ENCODE results near the gene PLA2R1.
"Not testable (repeated sequence)": the region's sequence is repeated elsewhere in the genome, so short reads cannot be mapped to it uniquely, and the experiment has no call there.

Gene PLA2R1

DNA sequence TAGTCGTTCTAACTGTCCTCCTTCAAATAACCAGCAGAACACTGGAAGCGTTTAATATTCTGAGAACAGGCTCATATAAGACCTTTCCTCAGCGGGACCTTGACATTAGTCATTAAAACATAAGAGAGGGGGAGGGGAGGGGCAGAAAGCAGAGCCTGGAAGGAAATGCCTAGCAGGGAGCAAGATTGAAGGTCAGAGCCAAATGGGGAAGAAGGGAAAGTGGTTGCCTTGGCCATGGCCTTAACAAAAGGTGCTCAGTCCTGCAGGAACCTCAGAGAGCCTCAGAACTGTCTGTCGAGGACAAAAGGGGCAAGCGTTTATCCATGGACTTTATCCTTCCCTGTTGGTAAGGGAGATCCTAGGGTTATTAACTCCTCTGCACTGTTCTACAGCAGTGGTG lies 856 bp upstream of the PLA2R1 start:
- no peak for DNase-seq

DNA sequence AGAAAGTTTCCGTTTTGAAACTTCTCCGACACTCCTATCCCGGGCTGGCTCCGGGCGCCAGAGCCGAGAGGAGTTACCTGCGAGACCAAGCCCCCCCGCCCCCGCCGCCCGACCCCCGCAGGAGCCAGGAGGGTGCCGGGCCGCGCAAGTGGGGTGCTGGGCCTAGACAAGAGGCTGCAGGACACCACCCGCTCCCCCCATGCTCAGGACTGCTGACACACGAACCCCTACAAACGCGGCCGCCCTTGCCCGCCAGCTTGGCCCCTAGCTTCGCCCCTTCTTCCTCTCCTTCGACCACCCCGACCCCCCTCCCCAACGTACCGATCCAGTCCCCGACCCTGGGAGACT lies 497 bp downstream of the PLA2R1 start:
- no peak for DNase-seq

DNA sequence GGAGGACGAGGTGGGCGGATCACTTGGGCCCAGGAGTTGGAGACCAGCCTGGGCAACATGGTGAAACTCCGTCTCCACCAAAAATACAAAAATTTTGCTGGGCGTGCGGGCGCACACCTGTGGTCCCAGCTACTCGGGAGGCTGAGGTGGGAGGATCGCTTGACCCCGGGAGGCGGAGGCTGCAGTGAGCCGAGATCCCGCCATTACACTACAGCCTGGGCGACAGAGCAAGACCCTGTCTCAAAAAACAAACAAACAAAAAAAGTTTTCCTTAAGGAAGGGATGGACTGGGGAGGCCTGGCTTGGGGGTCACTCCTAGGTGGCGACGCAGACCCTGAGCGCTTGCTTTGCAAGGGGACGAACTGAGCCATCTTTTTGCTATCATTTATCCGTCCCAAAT lies 882 bp downstream of the PLA2R1 start:
- DNase-seq, result no peak

DNA sequence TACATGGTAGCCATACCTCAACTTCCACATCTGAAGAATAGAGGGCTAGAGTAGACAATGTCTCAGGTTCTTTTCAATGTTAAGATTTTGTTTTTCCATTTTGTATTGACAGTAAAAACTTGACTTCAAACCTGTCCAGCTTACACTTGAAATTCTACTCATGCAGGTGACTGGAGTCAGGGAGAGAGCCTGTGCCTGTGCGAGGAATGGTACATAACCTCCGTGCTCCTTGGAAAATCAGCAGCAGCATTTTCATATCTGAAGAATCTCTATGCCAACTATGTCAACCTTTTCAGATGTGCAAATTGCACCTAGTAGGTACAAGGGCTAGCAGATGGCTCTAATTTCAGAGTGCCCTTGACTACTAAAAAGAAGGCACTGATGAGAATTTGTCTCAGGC lies 2.1 kb downstream of the PLA2R1 start:
- no peak for DNase-seq

DNA sequence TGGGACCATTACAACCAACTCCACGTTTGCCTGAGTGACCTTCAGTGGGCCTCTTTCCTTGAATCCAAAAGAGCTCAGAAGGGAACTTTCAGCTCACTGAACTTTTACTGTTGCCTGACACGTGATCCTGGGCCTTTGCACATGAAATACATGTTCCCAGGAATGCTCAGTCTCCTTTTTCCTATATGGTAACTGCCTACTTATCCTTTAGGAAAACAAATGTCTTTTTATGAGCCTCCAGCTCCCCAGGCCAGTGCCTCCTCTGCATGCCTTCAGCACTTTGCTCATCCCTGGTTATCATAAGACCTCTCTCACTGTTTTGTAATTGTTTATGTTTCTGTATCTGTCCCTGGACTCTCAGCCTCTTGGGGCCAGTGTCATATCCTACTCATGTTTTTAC lies 5.1 kb downstream of the PLA2R1 start:
- DNase-seq, result no peak

DNA sequence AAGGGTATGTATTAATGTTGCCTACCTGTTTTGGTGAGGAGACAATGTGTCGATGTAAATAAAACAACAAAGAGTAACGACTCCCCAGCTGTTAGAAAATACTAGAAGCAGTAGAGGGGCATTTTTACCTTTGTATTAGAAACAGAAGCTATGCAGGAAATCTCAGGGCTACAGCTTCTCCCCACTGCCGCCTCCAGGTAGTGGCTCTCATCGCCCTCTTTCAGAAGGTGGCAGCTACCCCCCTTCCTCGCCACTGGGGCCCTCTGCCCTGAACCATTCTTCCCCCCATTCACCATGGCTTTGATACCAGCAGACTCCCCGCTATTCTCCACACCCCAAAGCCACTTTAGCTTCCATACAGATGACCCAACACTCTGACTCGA lies 6.7 kb downstream of the PLA2R1 start:
- DNase-seq, result no peak

DNA sequence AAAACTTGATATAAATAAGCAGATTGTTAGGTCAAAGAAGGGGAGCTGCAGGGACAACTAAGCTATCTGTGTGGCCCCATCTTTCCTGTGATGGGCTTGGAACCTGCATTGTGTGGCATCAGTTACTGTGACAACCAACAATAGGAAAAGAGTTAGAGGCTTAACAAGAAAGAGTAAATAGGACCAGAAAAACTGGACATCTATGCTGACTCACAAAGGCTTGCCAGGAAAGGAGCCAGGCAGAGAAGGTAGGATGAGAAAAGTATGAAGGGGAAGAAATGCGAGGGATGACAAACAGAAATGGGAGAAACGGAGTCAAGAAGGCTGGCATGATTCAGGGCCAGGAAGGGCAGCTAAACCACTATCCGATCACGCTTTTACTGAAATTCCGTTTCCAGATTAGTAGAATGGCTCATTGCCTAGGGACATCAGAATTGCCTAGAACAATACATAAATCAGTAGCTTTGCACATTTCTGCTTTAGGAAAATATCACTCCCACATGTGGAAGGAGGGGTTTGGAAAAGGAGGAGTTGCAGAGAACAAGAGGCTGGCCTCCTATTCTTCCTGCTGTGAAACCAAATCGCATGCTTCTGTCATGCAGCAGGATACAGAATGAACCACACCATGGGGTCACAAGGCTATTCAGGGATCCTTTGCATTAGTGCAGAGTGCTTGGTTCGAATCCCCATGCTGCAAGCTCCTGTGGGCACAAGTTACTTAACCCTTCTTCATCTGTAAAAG lies 7.3 kb downstream of the PLA2R1 start:
- no peak for DNase-seq

DNA sequence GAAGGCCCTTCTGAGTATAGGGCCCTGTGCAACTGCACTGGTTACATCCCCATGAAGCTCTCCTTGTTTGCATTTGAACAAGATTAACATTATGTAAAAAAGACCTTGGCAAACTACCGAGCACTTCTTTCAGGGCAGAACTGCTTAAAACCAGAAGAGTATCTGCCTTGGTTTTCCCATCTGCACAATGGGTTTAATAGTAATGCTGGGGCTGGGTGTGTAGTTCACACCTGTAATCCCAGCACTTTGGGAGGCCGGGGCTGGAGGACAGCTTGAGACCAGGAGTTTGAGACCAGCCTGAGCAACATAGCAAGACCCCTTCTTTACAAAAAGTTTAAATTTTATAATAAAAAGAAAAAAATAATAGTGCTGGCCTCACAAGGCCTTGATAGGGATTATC lies 8.5 kb downstream of the PLA2R1 start:
- DNase-seq, result no peak

DNA sequence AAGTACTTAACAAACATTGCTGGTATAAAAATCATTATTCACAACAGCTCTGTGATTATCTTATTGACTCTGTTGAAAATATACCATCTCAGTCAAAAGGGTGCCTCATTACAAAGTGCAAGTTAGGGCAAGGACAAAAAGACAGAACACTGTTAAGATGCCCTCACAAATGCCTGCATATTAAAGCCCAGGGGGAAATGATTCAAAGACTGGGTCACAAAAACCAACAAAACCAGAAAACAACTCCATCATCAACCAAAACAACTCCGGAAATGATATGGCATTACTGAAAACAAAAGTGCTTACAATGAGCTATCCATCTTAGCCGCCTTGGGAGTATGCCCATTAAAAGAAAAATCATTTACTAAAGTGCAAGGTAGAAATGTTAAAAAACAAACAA lies 9.9 kb downstream of the PLA2R1 start:
- no peak for DNase-seq

DNA sequence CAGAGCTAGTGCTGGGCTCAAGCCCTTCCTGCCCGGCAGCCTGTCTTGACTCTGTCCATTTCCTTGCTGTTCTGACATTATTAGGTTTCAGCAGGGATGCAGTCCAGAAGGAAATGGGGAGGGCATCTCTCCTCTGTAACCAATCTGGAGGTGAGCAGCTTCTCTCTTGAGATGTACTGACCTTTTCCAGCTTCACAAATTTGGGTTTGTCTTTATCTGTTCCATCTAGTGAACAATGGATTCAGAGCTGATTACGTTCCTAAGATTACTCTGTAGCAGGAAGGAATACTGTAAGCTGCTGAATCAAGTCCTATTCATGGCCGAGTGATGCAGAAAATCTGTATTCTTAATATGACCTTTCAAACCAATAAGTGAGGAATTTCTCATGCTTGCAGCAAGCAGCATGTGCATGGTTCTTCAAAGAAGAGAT lies 11.0 kb downstream of the PLA2R1 start:
- DNase-seq, result no peak

DNA sequence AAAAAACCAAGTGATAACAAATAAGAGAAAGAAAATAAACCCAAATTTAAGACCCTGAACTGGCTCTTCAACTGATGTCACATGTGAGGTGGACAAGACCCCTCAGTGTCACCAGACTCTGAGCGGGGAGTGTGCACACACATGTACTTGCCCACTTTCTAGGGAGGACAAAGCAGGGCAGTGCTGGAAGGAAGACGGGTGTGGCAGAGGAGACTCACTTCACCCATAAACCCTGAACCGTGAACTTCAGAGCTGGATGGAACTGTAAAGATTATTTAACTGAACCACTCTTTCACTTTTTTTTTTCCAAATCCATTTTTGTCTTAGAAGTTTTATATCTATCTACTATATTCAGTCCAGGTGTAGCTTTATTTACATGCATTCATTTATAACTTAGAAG lies 12.3 kb downstream of the PLA2R1 start:
- no peak for DNase-seq

DNA sequence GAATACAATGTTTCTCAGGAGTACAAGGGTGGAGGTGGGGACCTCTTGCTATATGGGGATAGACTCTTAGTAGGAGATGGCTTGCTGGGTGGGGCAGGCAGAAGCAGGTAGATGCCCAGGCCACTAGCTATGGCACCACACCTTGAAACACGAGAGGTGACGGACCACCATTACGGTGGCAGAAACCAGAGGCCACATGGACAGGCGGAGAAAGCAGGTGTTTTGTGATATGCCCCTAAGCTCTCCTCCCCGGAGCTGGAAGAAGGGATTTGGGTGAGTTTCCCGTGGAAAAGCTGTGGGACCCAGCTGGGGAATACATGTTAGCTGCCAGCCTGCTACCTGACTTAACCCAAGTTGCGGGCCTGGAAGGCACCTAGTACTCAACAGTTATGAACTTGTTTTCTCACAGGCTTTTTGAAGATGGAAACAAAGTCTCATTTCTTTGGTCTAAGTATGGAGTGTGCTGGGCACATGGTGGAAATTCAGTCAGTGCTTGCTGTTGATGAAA lies 16.7 kb downstream of the PLA2R1 start:
- no peak for DNase-seq

DNA sequence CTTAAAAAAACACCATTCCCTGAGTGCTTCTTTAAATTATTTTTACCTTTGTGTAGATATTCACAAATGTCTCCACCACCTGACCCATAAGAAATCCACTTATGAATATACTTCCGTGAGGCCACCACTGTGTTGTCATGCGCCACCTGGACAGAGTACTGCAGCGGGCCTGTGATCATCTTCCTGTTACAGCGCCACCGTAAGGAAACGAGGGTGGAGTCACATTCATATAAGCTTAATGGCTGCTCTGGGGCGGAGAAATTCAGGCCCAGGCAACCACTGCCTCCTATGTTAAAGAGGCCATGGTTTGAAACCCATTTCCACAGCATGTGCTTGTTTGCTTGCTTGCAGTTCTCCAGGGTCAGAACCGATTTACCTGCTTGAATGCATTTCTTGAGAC lies 17.7 kb downstream of the PLA2R1 start:
- no peak for DNase-seq

DNA sequence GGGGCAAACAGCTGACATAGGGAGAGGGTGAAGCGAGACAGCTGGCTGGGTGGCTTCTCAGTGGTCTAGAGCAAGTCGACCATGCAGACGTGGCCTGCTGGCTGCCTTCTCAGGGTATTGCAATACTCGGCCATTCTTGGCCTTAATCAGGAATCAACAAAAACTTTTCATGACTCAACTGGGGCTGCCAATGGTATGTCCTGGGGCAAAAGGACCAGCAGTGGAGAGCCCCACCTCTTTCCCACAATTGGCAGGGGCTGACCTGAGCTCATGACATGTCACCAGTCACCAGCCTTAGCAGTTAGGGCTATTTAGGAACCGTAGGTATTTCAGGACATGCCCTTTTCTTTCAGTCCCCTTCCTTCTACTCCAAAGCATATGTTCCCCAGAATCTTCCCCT lies 19.1 kb downstream of the PLA2R1 start:
- DNase-seq, result no peak

DNA sequence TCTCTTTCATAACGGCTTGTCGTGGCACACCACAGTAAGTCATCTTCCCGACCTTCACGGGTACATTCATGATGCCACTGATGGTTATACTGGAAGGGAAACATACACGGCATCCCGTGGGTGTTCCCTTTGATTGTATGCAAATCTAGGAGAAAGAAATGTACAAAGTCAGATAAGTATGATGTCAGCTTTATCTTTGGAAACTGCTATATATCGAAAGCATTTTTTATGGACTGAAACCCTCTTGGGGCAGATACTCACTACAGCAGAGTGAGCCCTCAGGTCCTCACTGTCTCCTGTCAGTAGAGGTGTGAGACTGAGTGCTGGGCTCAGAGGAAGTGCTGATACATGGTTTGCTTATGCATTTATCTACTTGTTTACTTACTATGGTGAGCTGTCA lies 20.4 kb downstream of the PLA2R1 start:
- no peak for DNase-seq

DNA sequence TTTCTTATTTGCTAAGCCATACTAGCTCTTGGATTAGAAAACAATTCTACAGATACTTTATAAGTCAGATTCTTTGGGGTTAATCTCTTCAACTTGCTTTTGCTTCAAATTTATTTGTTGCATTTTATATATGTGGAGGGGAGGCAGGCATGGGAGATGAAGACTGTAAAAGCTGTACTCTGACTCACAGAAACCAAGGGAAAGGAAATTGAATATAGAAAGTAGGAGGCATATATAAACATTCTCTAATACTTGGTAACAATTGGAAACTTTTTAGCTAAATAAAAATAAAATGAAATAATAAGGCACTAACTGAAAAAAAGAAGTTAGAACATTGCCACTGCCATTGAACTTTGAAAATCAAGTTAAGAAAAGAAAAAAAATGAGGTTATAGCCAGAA lies 21.3 kb downstream of the PLA2R1 start:
- DNase-seq, result no peak

DNA sequence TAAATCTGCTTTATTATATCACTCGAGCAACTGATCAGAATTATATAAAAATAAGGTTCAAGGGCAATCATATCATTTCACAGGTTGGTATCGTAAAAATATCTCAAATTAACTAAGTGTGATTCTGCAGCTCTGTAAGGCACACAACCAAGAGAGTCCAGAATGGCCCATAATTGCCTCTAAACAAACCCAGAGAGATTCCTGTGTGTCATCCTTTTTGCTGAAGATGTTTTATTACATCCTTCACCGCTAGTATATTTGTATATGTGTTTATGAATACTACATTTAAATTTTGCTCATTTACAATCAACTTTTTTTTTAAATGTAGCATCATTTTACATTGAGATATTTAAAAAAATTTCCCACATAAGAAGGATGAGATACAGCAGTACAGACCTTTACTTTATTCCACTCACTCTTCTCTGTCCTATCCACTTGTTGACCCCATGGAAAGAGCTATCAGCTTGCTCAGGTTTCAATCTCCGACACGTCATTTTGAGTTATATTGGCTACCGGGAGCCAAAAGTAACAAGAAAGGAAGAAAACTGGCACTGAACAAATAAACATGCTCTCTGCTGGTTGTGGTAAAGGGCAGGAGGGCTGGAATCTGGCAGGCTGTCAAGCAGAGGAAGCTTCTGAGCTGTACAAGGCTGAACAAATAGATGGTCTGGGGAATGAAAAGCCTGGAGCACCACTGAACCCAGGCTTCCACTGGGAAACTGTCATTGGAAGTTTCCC lies 23.1 kb downstream of the PLA2R1 start:
- no peak for DNase-seq

DNA sequence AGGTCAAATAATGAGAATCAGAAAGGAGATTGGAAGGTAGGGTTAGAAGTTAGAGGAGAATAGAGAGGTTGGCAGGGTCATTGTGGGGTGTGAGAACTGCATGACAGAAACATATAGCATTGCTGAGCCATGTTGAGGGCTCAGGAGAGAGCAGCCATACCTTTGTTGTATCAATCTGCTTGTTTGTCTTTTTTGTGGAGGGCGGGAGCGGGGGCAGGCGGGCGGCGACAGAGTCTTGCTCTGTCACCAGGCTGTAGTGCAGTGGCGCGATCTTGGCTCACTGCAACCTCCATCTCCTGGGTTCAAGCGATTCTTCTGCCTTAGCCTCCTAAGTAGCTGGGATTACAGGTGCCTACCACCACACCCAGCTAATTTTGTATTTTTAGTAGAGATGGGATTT lies 23.8 kb downstream of the PLA2R1 start:
- DNase-seq, result not testable (repeated sequence)

DNA sequence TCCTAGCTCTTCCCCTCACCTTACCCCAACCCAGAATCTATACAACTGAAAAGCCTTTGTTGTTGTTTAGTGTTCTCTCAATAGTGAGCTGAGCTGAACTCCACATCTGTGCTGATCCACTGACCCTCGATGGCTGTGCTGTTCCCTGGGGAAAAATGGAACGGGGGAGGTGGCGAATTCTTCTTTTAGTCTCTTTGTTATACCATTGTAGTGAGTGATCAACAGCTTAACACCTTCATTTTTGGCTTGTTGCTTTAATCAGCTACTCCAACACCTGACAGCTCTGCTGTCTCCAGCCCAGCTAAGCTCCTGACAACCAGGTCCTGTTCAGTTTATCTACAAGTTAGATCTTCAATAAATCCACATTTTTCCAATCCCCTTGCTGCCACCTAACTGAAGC lies 25.7 kb downstream of the PLA2R1 start:
- DNase-seq, result no peak

DNA sequence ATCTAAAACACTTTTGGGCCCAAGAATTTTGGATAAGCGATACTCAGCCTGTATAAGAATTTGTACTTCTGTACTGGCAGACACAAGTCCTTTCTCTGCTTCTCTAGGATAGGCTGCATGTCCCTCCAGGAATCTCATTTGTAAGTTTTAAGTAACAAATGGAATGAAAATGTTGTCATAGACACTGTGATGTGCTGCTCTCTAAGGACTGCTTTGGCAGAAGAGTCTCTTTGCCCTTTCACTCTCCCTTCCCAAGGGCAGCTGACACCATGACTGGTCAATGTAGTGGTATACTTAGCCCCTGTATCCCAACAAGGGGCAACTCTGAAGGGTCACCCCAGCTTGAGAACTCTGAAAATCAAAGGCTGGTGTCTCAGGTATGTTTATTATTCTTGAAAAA lies 27.3 kb downstream of the PLA2R1 start:
- no peak for DNase-seq

DNA sequence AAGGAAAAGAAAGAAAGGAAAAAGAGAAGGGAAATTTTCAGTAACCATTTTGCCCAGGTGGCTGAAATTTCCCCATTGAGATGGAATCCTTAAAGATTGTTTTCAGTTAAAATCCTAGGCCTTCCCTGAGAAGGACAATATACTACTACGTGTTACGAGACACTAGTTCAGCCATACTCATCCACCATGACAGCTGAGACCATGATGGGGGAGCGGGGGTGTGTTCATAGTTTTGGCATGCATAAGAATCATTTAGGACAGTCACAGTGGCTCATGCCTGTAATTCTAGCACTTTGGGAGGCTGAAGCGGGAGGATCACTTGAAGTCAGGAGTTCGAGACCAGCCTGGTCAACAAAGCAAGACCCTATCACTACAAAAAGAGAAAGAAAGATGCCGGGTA lies 28.0 kb downstream of the PLA2R1 start:
- no peak for DNase-seq

DNA sequence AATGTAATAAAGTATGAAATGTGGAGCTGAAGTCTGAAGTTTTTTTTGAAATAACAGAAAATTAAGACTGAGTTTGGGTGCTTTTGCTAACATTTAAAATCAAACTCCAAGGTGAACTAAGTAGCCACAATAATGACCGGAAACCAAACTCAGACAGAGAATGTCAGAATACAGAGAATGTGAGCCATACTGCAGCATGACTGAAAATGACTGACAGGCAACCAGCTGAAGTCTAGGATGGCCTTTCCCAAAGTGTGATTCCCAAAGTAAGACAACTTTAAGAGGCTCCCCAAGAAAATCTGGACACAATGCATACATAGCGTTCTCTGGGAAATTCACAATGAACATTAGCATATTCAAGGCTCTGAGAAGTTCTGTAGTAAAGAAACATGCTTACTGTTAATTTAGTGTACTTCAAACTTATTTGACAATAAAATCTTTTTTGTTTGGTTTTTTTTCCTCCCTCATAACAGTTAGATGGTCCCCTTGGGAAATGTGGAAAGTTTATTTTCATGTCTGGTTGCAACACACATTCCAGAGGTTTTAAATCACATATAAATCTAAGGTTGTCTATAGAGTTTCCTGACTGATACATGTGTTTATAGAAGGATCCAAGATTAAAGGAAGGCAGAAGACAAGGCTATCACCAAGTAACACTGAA lies 28.6 kb downstream of the PLA2R1 start:
- DNase-seq, result no peak

DNA sequence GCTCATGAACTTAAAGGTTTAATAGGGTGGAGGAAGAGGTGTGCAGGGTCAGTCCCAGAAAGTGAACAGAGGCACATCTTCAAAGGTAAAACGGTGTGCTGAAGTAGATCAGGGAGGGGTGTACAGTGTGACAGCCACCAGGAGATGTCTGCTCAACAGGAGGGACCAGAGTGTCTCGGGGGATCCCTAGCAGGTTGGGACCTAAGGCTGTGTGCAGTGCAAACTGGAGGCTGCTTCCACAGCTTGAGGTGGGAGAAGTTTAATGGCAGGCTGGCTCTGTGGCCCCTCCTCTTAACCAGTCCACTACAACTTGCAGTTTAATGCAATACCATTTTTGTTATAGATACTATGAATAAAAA lies 33.2 kb downstream of the PLA2R1 start:
- DNase-seq, result no peak
